ENCODE results near the gene C3orf49. TPM values are rescaled to one million over a fixed set of nuclear protein-coding genes. Genes with fewer than 3 reads are reported as not detected.

C3orf49 gene
- total RNA-seq, 2 experiments from 2014 or later = not detected

DNA sequence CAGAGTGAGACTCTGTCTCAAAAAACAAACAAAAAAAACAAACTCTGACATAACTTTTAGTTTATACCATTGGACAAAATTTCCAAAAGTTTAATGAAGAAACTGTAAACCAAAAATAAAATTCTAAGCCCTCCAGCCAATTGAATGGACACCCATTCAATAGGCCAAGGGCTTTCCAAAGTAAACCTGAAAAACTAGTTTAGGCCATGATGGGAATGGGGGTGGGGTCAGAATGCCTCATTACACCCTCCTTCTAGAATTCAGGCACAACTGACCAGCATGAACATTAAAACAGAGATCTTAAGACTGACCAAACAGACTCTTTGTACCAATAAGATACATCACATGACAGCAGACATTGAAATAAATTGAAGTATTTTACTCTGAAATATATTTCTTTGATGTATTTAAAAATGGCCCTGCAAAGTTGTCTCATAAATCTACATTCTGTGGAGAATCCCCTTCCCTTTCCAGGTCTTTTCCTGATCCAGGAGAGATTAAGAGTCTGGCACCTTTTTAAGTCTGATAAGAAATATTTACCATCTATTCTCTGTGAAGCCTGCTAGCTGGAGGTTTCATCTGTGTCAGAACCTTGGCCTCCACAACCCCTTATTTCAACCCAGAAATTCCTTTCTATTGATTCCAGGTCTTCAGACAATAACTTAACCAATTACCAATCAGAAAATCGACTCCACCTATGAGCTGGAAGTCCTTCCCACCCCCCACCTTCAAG is 28.8 kb downstream of the C3orf49 start:
- no peak for DNase-seq (ENCODE audit: low spot score)
- intact Hi-C loops (cut with micrococcal nuclease; ENCODE audit: unreplicated experiment) = no loop called here
- Histone ChIP-seq H4K20me1 (ENCODE audit: insufficient read depth, low read length) (peaks cover 3% of the 10 kb centered on the region; the same call in 1 of the 2 replicates), H3K4me3 (ENCODE audit: low read depth, low read length, poor library complexity, severe bottlenecking) (no peak overlapping the region), H3K36me3 (ENCODE audit: insufficient read depth, low read length) (peaks cover 19% of the 10 kb centered on the region), H3K4me1 (ENCODE audit: insufficient read depth, low read length, poor library complexity, severe bottlenecking) (no peaks in the 10 kb centered on the region), H3K4me2 (ENCODE audit: low read length) (no peak overlapping the region), H3K79me2 (ENCODE audit: insufficient read depth, low read depth, low read length) (0 out of 2 replicates have a peak, but pooled peaks cover 8% of the 10 kb centered on the region), H3K9me2 (ENCODE audit: insufficient read depth, low read length) (no peaks in the 10 kb centered on the region), H3K27ac (ENCODE audit: low read depth, low read length, poor library complexity, severe bottlenecking) (no peak overlapping the region), H3K9me3 (ENCODE audit: low read length) (no peaks in the 10 kb centered on the region), H2AFZ (ENCODE audit: low read length) (no peak overlapping the region)
- TF ChIP-seq EZH2phosphoT487 (IDR thresholded peaks at IDR 0.05; ENCODE audit: borderline replicate concordance, low read depth, low read length) = no peak
- TF ChIP-seq, protein P1, sequence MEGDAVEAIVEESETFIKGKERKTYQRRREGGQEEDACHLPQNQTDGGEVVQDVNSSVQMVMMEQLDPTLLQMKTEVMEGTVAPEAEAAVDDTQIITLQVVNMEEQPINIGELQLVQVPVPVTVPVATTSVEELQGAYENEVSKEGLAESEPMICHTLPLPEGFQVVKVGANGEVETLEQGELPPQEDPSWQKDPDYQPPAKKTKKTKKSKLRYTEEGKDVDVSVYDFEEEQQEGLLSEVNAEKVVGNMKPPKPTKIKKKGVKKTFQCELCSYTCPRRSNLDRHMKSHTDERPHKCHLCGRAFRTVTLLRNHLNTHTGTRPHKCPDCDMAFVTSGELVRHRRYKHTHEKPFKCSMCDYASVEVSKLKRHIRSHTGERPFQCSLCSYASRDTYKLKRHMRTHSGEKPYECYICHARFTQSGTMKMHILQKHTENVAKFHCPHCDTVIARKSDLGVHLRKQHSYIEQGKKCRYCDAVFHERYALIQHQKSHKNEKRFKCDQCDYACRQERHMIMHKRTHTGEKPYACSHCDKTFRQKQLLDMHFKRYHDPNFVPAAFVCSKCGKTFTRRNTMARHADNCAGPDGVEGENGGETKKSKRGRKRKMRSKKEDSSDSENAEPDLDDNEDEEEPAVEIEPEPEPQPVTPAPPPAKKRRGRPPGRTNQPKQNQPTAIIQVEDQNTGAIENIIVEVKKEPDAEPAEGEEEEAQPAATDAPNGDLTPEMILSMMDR (conservative IDR thresholded peaks at IDR 0.05; ENCODE audit: low read length) = no peak
- POLR2A ChIA-PET = no interaction called here
- CTCF ChIA-PET (ENCODE audit: unreplicated experiment) = no interaction called here
- BruUV-seq (replicated peaks) = no TSS peak

DNA sequence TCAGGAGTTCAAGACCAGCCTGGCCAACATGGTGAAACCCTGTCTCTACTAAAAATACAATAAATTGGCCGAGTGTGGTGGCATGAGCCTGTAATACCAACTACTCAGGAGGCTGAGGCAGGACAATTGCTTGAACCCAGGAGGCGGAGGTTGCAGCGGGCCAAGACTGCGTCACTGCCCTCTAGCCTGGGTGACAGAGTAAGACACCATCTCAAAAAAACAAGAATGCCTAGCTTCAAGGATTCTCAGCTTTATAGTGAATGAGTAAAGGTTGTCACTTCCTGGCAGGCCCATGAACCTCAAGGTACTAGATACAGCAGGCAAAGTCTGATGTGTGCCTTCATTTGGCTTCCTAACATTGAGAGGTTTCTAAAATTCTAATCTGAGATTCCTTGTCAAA is 30.1 kb downstream of the C3orf49 start:
- Histone ChIP-seq H2AFZ (ENCODE audit: low read length) (no peak overlapping the region), H3K79me2 (ENCODE audit: insufficient read depth, low read depth, low read length) (peaks cover 17% of the 10 kb centered on the region), H3K27ac (ENCODE audit: low read depth, low read length, poor library complexity, severe bottlenecking) (no peak overlapping the region), H3K4me3 (ENCODE audit: low read depth, low read length, poor library complexity, severe bottlenecking) (no peak overlapping the region), H3K9me2 (ENCODE audit: insufficient read depth, low read length) (no peaks in the 10 kb centered on the region), H3K4me2 (ENCODE audit: low read length) (no peak overlapping the region), H3K9me3 (ENCODE audit: low read length) (no peaks in the 10 kb centered on the region), H3K4me1 (ENCODE audit: insufficient read depth, low read length, poor library complexity, severe bottlenecking) (no peaks in the 10 kb centered on the region), H4K20me1 (ENCODE audit: insufficient read depth, low read length) (peaks cover 6% of the 10 kb centered on the region; the same call in 1 of the 2 replicates), H3K36me3 (ENCODE audit: insufficient read depth, low read length) (peaks cover 25% of the 10 kb centered on the region)
- TF ChIP-seq, protein P1 (conservative IDR thresholded peaks at IDR 0.05; ENCODE audit: low read length) = no peak
- TF ChIP-seq EZH2phosphoT487 (IDR thresholded peaks at IDR 0.05; ENCODE audit: borderline replicate concordance, low read depth, low read length) = no peak
- CTCF ChIA-PET (ENCODE audit: unreplicated experiment) = no interaction called here
- BruUV-seq (replicated peaks) = no TSS peak
- POLR2A ChIA-PET = no interaction called here
- intact Hi-C loops (cut with micrococcal nuclease; ENCODE audit: unreplicated experiment) = no loop called here
- DNase-seq (ENCODE audit: low spot score) = no peak

DNA sequence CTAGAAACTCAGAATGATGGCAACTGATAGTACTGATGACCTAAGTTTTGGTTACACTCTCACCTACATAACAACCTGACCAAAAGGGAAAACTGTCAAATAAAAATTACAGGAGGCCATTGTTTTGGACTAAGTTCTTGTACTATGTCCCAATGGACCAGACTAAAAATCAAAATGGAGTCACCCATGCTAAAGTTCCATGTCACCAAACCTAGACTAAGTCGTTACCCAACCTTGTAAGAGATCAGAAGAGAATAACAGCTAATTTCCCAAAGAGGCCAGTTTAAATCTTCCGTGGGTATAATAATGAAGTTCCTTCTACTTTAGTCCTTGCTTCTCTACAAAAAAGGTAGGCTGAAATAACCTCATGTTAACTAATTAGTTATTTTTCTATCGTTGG is 32.2 kb downstream of the C3orf49 start:
- Histone ChIP-seq H2AFZ (ENCODE audit: low read length) (no peak overlapping the region), H4K20me1 (ENCODE audit: insufficient read depth, low read length) (peaks cover 6% of the 10 kb centered on the region; the same call in 1 of the 2 replicates), H3K4me1 (ENCODE audit: insufficient read depth, low read length, poor library complexity, severe bottlenecking) (peaks cover 4% of the 10 kb centered on the region), H3K36me3 (ENCODE audit: insufficient read depth, low read length) (peaks cover 28% of the 10 kb centered on the region), H3K4me3 (ENCODE audit: low read depth, low read length, poor library complexity, severe bottlenecking) (no peak overlapping the region), H3K27ac (ENCODE audit: low read depth, low read length, poor library complexity, severe bottlenecking) (no peak overlapping the region), H3K9me2 (ENCODE audit: insufficient read depth, low read length) (no peaks in the 10 kb centered on the region), H3K4me2 (ENCODE audit: low read length) (no peak overlapping the region), H3K79me2 (ENCODE audit: insufficient read depth, low read depth, low read length) (peaks cover 28% of the 10 kb centered on the region), H3K9me3 (ENCODE audit: low read length) (no peaks in the 10 kb centered on the region)
- CTCF ChIA-PET (ENCODE audit: unreplicated experiment) = no interaction called here
- no peak for DNase-seq (ENCODE audit: low spot score)
- BruUV-seq (replicated peaks) = no TSS peak
- POLR2A ChIA-PET = interaction anchor here (0.7 to 1.2 kb wide), 2 partner anchors 8 to 13 kb away, joined by 3 read pairs; no protein-coding TSS in a partner anchor
- TF ChIP-seq, protein P1 (conservative IDR thresholded peaks at IDR 0.05; ENCODE audit: low read length) = no peak
- TF ChIP-seq EZH2phosphoT487 (IDR thresholded peaks at IDR 0.05; ENCODE audit: borderline replicate concordance, low read depth, low read length) = no peak
- intact Hi-C loops (cut with micrococcal nuclease; ENCODE audit: unreplicated experiment) = no loop called here
